GM23338 (cell line): Measurements from ENCODE around the gene UGT1A4. TPM values are rescaled to one million over a fixed set of nuclear protein-coding genes. Genes with fewer than 3 reads are reported as not detected.

Experiments used
- ATAC-seq: fragments of 200-7000 bp; cut with Tn5 transposase; 3 replicates; pipeline ENCODE4 v1.9.1; 2020
- DNase-seq: peaks from one replicate; pipeline ENCODE4 v3.0.0-alpha.2; 2015; ENCODE audit warnings: low spot score
- H2AFZ ChIP-seq: fragments of 200-600 bp; sonication (generic); 2 replicates; pipeline ENCODE4 v1.8.0; 2016; ENCODE audit warnings: antibody characterized with exemption, mild to moderate bottlenecking, moderate library complexity
- H3F3A ChIP-seq: fragments of 200-600 bp; sonication (generic); replicated peaks from 2 replicates; pipeline ENCODE4 v1.8.0; 2017; ENCODE audit warnings: antibody characterized with exemption, mixed run types, low read depth
- H3K27ac ChIP-seq: fragments of 200-600 bp; sonication (generic); 2 replicates; pipeline ENCODE4 v1.6.1; 2016; ENCODE audit warnings: low read depth
- H3K27me3 ChIP-seq: fragments of 200-600 bp; sonication (generic); 2 replicates; pipeline ENCODE4 v1.8.0; 2016; ENCODE audit warnings: mild to moderate bottlenecking, mixed run types, moderate library complexity; ENCODE audit not compliant: insufficient read depth
- H3K36me3 ChIP-seq: fragments of 200-600 bp; sonication (generic); 2 replicates; pipeline ENCODE4 v1.8.0; 2016; ENCODE audit warnings: mild to moderate bottlenecking; ENCODE audit not compliant: insufficient read depth
- H3K4me1 ChIP-seq: fragments of 200-600 bp; sonication (generic); 2 replicates; pipeline ENCODE4 v1.8.0; 2016; ENCODE audit warnings: mild to moderate bottlenecking, moderate library complexity; ENCODE audit not compliant: insufficient read depth
- H3K4me2 ChIP-seq: fragments of 200-600 bp; sonication (generic); 2 replicates; pipeline ENCODE4 v1.7.1; 2017; ENCODE audit warnings: mixed run types
- H3K4me3 ChIP-seq: fragments of 200-600 bp; sonication (generic); 2 replicates; pipeline ENCODE4 v1.6.1; 2016; ENCODE audit warnings: mixed run types
- H3K79me2 ChIP-seq: fragments of 200-600 bp; sonication (generic); replicated peaks from 2 replicates; pipeline ENCODE4 v1.8.0; 2017; ENCODE audit warnings: mild to moderate bottlenecking; ENCODE audit not compliant: insufficient read depth
- H3K9me2 ChIP-seq: fragments of 200-600 bp; sonication (generic); 2 replicates; pipeline ENCODE4 v1.8.0; 2017; ENCODE audit not compliant: insufficient read depth
- H4K20me1 ChIP-seq: fragments of 200-600 bp; sonication (generic); replicated peaks from 2 replicates; pipeline ENCODE4 v1.8.0; 2017; ENCODE audit warnings: mild to moderate bottlenecking; ENCODE audit not compliant: insufficient read depth
- H3K27ac Mint-ChIP-seq: 2 replicates; pipeline ENCODE4 v1.8.0; 2020; ENCODE audit warnings: inconsistent platforms, mild to moderate bottlenecking, moderate library complexity, mixed read lengths
- H3K27me3 Mint-ChIP-seq: 3 replicates; pipeline ENCODE4 v1.8.0; 2022; ENCODE audit warnings: low read depth, mild to moderate bottlenecking, moderate library complexity, mixed read lengths, inconsistent platforms; ENCODE audit not compliant: insufficient read depth, poor library complexity
- H3K36me3 Mint-ChIP-seq: 3 replicates; pipeline ENCODE4 v1.8.0; 2021; ENCODE audit warnings: low read depth, mild to moderate bottlenecking, inconsistent platforms, moderate library complexity, mixed read lengths
- H3K4me1 Mint-ChIP-seq: 3 replicates; pipeline ENCODE4 v1.8.0; 2020; ENCODE audit warnings: mild to moderate bottlenecking, inconsistent platforms, mixed read lengths
- H3K4me3 Mint-ChIP-seq: 3 replicates; pipeline ENCODE4 v1.8.0; 2021; ENCODE audit warnings: moderate library complexity, mild to moderate bottlenecking, inconsistent platforms, mixed read lengths
- H3K9me3 Mint-ChIP-seq: 3 replicates; pipeline ENCODE4 v1.8.0; 2020; ENCODE audit warnings: moderate library complexity, mild to moderate bottlenecking, inconsistent platforms, mixed read lengths
- CREB1 ChIP-seq: fragments of 250-450 bp; sonication (Bioruptor Pico); IDR thresholded peaks from 2 replicates; pipeline ENCODE4 v1.5.0; 2020; ENCODE audit warnings: low read depth, mild to moderate bottlenecking, moderate library complexity
- CTCF ChIP-seq, 2 experiments: fragments of 200-600 bp in 1 of 2; sonication (generic) in 1 of 2; conservative IDR thresholded peaks; 2 replicates each; pipeline versions ENCODE4 v1.5.1 to v1.6.1; 2016 to 2017; ENCODE audit warnings: antibody characterized with exemption in 2 of 2, low read depth in 2 of 2, mild to moderate bottlenecking in 2 of 2, moderate library complexity in 1 of 2
- ETS1 ChIP-seq: IDR thresholded peaks from 2 replicates; pipeline ENCODE4 v1.6.1; 2016; ENCODE audit warnings: antibody characterized with exemption
- EZH2 ChIP-seq: fragments of 200-600 bp; sonication (generic); IDR thresholded peaks from one replicate; pipeline ENCODE4 v1.8.0; 2017; ENCODE audit warnings: antibody characterized with exemption, mild to moderate bottlenecking, low read depth; ENCODE audit not compliant: unreplicated experiment
- EZH2phosphoT487 ChIP-seq: fragments of 200-600 bp; sonication (generic); IDR thresholded peaks from one replicate; pipeline ENCODE4 v1.8.1; 2018; ENCODE audit warnings: antibody characterized with exemption; ENCODE audit not compliant: unreplicated experiment
- JUNB ChIP-seq: IDR thresholded peaks from one replicate; pipeline ENCODE4 v1.6.1; 2016; ENCODE audit warnings: antibody characterized with exemption; ENCODE audit not compliant: unreplicated experiment
- NANOG ChIP-seq: IDR thresholded peaks from 2 replicates; pipeline ENCODE4 v1.6.1; 2016; ENCODE audit warnings: antibody characterized with exemption, borderline replicate concordance
- POLR2AphosphoS5 ChIP-seq: IDR thresholded peaks from 2 replicates; pipeline ENCODE4 v1.6.1; 2016; ENCODE audit warnings: antibody characterized with exemption, low read depth
- REST ChIP-seq: IDR thresholded peaks from one replicate; pipeline ENCODE4 v1.6.1; 2018; ENCODE audit warnings: antibody characterized with exemption; ENCODE audit not compliant: unreplicated experiment
- STAT1 ChIP-seq: IDR thresholded peaks from one replicate; pipeline ENCODE4 v1.6.1; 2016; ENCODE audit warnings: antibody characterized with exemption; ENCODE audit not compliant: unreplicated experiment
- ZNF114 ChIP-seq: fragments of 250-450 bp; sonication (Bioruptor Pico); IDR thresholded peaks from 2 replicates; pipeline ENCODE4 v1.5.0; 2020; ENCODE audit warnings: mild to moderate bottlenecking, moderate library complexity
- ZNF331 ChIP-seq: fragments of 250-450 bp; sonication (Bioruptor Pico); IDR thresholded peaks from 2 replicates; pipeline ENCODE4 v1.5.0; 2020; ENCODE audit warnings: low read depth, mild to moderate bottlenecking, moderate library complexity
- ZNF462 ChIP-seq: fragments of 250-450 bp; sonication (Bioruptor Pico); IDR thresholded peaks from 2 replicates; pipeline ENCODE4 v1.5.0; 2020; ENCODE audit warnings: mild to moderate bottlenecking, moderate library complexity
- polyA plus RNA-seq: library from polyadenylated mRNA; unstranded; fragments of >200 nt; fragmentation: Nextera tagmentation; extraction: Ambion mirVana; gene quantifications from 2 replicates; pipeline ENCODE4 v1.2.1, GENCODE V29; 2016
- total RNA-seq: library from RNA; depleted of rRNA; stranded (reverse); fragments of >200 nt; shearing (Covaris generic); gene quantifications from 2 replicates; pipeline ENCODE4 v1.2.3, GENCODE V29; 2014

Gene UGT1A4
- total and polyA plus RNA-seq, 2 experiments from 2014 or later: not detected

- Mint-ChIP-seq H3K27ac (no peak overlapping the region), H3K9me3 (no peaks in the 10 kb centered on the region), H3K36me3 (no peaks in the 10 kb centered on the region; the same call in 2 of the 3 replicates), H3K27me3 (peaks cover 2% of the 10 kb centered on the region), H3K4me1 (peaks cover 20% of the 10 kb centered on the region), H3K4me3 (no peak overlapping the region)
- no peak overlapping the region for H3K27ac ChIP-seq
- H4K20me1 ChIP-seq: no peaks in the 10 kb centered on the region; the same call in 1 of the 2 replicates
- H3K79me2 ChIP-seq: no peaks in the 10 kb centered on the region
- peaks cover 7% of the 10 kb centered on the region; the same call in 1 of the 2 replicates for H3K4me1 ChIP-seq
- DNase-seq: no peak
- no peaks in the 10 kb centered on the region for H3K27me3 ChIP-seq
- H3K36me3 ChIP-seq: no peaks in the 10 kb centered on the region
- TF ChIP-seq ETS1: no peak
- no peak for TF ChIP-seq POLR2AphosphoS5
- no peak for TF ChIP-seq CTCF (conservative IDR thresholded peaks at IDR 0.05; ENCODE audit: low read depth in 2 of 2)
- TF ChIP-seq ZNF462: no peak
- TF ChIP-seq REST: no peak
- TF ChIP-seq STAT1: no peak
- no peak for TF ChIP-seq EZH2
- no peak for TF ChIP-seq CREB1 (CRISPR knock-in tag)
- TF ChIP-seq ZNF331 (CRISPR knock-in tag): no peak
- TF ChIP-seq ZNF114 (CRISPR knock-in tag): no peak
- TF ChIP-seq JUNB: no peak
- TF ChIP-seq NANOG: no peak
- no peak for TF ChIP-seq EZH2phosphoT487
- H3F3A ChIP-seq: no peaks in the 10 kb centered on the region
- no peak overlapping the region for H3K4me3 ChIP-seq
- H3K9me2 ChIP-seq: peaks cover 16% of the 10 kb centered on the region; the same call in 1 of the 2 replicates
- no peak overlapping the region for H3K4me2 ChIP-seq
- no peak for ATAC-seq
- H2AFZ ChIP-seq: no peak overlapping the region
Observed at GRCh38 chr2:233689031-233689430, 29.5 kb upstream of the UGT1A4 start.
